BE2C (cell line): Measurements from ENCODE around the gene MCC.

Experiments used
- DNase-seq: peaks from one replicate; pipeline ENCODE4 v3.0.0-alpha.2; 2020
- H3K27me3 ChIP-seq: fragments of 250-450 bp; sonication (Bioruptor Pico); 2 replicates; pipeline ENCODE4 v1.5.1; 2020; ENCODE audit warnings: mild to moderate bottlenecking
- H3K36me3 ChIP-seq: fragments of 250-450 bp; sonication (Bioruptor Pico); 2 replicates; pipeline ENCODE4 v1.5.1; 2020; ENCODE audit warnings: mild to moderate bottlenecking
- H3K4me1 ChIP-seq: fragments of 250-450 bp; sonication (Bioruptor Pico); 2 replicates; pipeline ENCODE4 v1.5.1; 2020
- H3K4me3 ChIP-seq: 2 replicates; pipeline ENCODE4 v1.5.1; 2011; ENCODE audit warnings: low read depth, low read length
- H3K9me3 ChIP-seq: fragments of 250-450 bp; sonication (Bioruptor Pico); 2 replicates; pipeline ENCODE4 v1.5.1; 2020
- CTCF ChIP-seq: IDR thresholded peaks from 2 replicates; pipeline ENCODE4 v1.5.1; 2012; ENCODE audit warnings: mild to moderate bottlenecking, low read depth, low read length

MCC gene

DNA sequence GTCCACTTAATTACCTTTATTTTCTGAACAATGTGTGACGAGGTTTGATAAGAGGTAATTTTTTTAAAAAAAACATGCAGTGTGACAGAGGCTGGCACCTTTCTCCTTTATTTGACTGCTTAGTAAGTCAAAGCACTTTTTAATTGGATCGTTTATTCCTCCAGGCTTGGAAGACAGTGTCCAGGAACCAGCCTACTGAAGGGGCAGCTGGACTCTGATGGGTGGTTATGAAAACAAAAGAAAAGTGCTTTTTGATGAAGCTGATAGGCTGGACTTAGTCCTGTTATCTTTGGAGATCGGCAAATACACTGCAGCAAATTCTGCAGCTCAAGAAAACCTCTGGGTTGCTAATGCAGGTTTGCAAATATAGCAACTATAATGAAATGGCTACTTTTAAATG is 370.0 kb downstream of the MCC start:
- Histone ChIP-seq H3K4me1 (peaks cover 47% of the 10 kb centered on the region), H3K4me3 (no peak overlapping the region), H3K9me3 (no peaks in the 10 kb centered on the region), H3K27me3 (no peaks in the 10 kb centered on the region), H3K36me3 (peaks cover 26% of the 10 kb centered on the region)
- DNase-seq, result no peak
- TF ChIP-seq CTCF, result no peak

- TF ChIP-seq CTCF, result no peak
Measured at GRCh38 chr5:113117543-113118115, 370.6 kb downstream of the MCC start.

GRCh38 chr5:113115956-113116355 is 372.3 kb downstream of the MCC start:
- H3K9me3 ChIP-seq, result no peaks in the 10 kb centered on the region
- peaks cover 45% of the 10 kb centered on the region for H3K4me1 ChIP-seq
- peaks cover 24% of the 10 kb centered on the region for H3K36me3 ChIP-seq
- no peaks in the 10 kb centered on the region for H3K27me3 ChIP-seq
- no peak for DNase-seq
- no peak for TF ChIP-seq CTCF
- no peak overlapping the region for H3K4me3 ChIP-seq

More at GRCh38 chr5:113117543-113118115, 370.6 kb downstream of the MCC start:
- peaks cover 48% of the 10 kb centered on the region for H3K4me1 ChIP-seq
- H3K4me3 ChIP-seq, result no peak overlapping the region
- DNase-seq, result no peak
- H3K36me3 ChIP-seq, result peaks cover 26% of the 10 kb centered on the region
- no peaks in the 10 kb centered on the region for H3K9me3 ChIP-seq
- no peaks in the 10 kb centered on the region for H3K27me3 ChIP-seq

DNA sequence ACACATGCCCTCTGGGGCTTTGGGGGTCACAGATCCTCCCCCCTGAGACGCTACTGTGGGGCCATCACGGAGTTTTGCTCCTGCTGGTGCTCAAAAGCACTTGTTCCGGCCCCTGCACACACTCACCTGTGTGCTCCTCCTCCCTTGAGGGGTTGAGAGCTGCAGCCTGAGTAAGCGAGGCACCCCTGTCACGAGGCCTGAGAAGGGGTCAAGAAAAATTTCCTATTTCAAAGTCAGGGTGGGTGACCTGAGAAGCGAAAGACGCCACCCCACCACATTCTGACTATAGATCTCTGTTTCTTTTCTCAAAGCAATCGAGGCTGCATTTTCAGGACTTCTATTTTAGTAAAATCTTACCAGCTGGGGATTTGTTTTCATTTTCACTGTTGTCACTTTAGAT is 373.2 kb downstream of the MCC start:
- Histone ChIP-seq H3K4me1 (peaks cover 38% of the 10 kb centered on the region), H3K36me3 (peaks cover 24% of the 10 kb centered on the region), H3K9me3 (no peaks in the 10 kb centered on the region), H3K4me3 (no peak overlapping the region), H3K27me3 (no peaks in the 10 kb centered on the region)
- no peak for DNase-seq
- no peak for TF ChIP-seq CTCF

DNA sequence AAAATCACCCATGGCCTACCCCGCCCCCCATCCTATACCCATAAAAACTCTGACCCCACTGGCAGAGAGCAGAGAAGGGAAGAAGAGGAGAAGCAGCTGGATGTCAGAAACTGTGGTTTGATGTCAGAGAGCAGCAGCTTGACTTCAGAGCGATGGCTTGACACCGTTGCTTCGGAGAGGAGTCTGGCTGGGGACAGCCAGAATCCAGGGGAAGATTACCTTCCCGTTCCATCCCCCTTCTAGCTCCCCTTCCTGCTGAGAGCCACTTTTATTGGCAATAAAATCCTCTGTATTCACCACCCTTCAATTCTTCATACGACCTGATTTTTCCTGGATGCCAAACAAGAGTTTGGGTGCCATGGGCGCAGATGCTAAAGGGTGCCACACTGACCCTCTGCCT is 373.7 kb downstream of the MCC start:
- no peak for TF ChIP-seq CTCF
- Histone ChIP-seq H3K4me1 (peaks cover 38% of the 10 kb centered on the region), H3K27me3 (no peaks in the 10 kb centered on the region), H3K4me3 (no peak overlapping the region), H3K9me3 (no peaks in the 10 kb centered on the region), H3K36me3 (peaks cover 24% of the 10 kb centered on the region)
- no peak for DNase-seq

DNA sequence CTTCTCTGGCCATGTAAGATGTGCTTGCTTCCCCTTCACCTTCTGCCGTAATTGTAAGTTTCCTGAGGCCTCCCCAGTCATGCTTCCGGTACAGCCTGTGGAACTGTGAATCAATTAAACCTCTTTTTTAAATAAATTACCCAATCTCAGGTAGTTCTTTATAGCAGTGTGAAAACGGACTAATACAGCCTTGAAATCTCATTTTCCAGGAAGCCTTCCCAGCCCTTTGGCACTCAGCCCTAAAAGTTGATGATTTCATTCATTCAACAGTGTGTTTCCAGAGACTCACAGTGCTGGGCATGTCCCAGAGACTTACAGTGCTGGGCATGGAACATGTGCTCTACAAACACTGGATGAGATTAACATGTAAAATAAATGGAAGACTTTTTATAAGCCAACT is 375.8 kb downstream of the MCC start:
- Histone ChIP-seq H3K36me3 (peaks cover 24% of the 10 kb centered on the region), H3K27me3 (no peaks in the 10 kb centered on the region), H3K4me1 (peaks cover 20% of the 10 kb centered on the region), H3K9me3 (no peaks in the 10 kb centered on the region), H3K4me3 (no peak overlapping the region)
- no peak for TF ChIP-seq CTCF
- DNase-seq, result no peak
